ENCODE results near the gene PARVG. TPM values are rescaled to one million over a fixed set of nuclear protein-coding genes. Genes with fewer than 3 reads are reported as not detected.

PARVG gene
- total and polyA plus RNA-seq, 10 of the 15 experiments (the other 5 are each of a cell fraction or from before 2014, with no cell fraction given): 6.3 to 123 (median 71.9) TPM

- TF ChIP-seq USF1 (IDR thresholded peaks at IDR 0.05; ENCODE audit: borderline replicate concordance, extremely low read length, insufficient read depth, low read depth, low read length) (no peak), SKIL (IDR thresholded peaks at IDR 0.05; ENCODE audit: low read depth, poor library complexity, severe bottlenecking) (peak; percentile 84)
Measured at GRCh38 chr22:44154436-44154942, 26.2 kb upstream of the PARVG start (continued).

GRCh38 chr22:44155115-44155514 lies 25.6 kb upstream of the PARVG start:
- intact Hi-C loops (cut with micrococcal nuclease; ENCODE audit: unreplicated experiment): no loop called here
- no peak for TF ChIP-seq ETV6 (conservative IDR thresholded peaks at IDR 0.05 in 1 of 2, IDR thresholded peaks at IDR 0.05 in 1 of 2; ENCODE audit: borderline replicate concordance in 1 of 2, low read depth in 1 of 2)
- no peak for TF ChIP-seq CHD1 (IDR thresholded peaks at IDR 0.05; ENCODE audit: low read depth, low read length)
- no peak for TF ChIP-seq PAX5 (IDR thresholded peaks at IDR 0.05; ENCODE audit: borderline replicate concordance, low read depth, low read length)
- no peak for TF ChIP-seq ZBED1 (IDR thresholded peaks at IDR 0.05; ENCODE audit: borderline replicate concordance)
- no peak for TF ChIP-seq ZNF217 (IDR thresholded peaks at IDR 0.05)
- no peak for TF ChIP-seq FOXK2 (IDR thresholded peaks at IDR 0.05)
- TF ChIP-seq ZBTB4 (CRISPR knock-in tag; IDR thresholded peaks at IDR 0.05): no peak
- no peak for TF ChIP-seq ZBTB40 (IDR thresholded peaks at IDR 0.05; ENCODE audit: borderline replicate concordance)
- no peak for TF ChIP-seq SP1 (IDR thresholded peaks at IDR 0.05; ENCODE audit: low read depth, low read length)
- TF ChIP-seq CHD4 (IDR thresholded peaks at IDR 0.05): no peak

More at GRCh38 chr22:44155115-44155514, 25.6 kb upstream of the PARVG start:
- in situ Hi-C loops (cut with MboI): no loop called here
- CTCF ChIA-PET: no interaction called here
- SMC1A ChIA-PET (ENCODE audit: uncharacterized antibody, unreplicated experiment): no interaction called here
- no TSS peak for BruUV-seq (replicated peaks)
- ATAC-seq (no peak), DNase-seq (ENCODE audit: low read depth, low spot score) (no peak), FAIRE-seq (no peak)
- RAD21 ChIA-PET (ENCODE audit: unreplicated experiment): no interaction called here
- H3K27ac ChIP-seq (ENCODE audit: control insufficient read depth, insufficient read depth): no peak overlapping the region
- POLR2A ChIA-PET: no interaction called here
- H3K9me3 ChIP-seq (replicated peaks; ENCODE audit: control insufficient read depth, insufficient read depth, low read length): no peaks in the 10 kb centered on the region
- no peaks in the 10 kb centered on the region for H3K4me1 ChIP-seq (ENCODE audit: control insufficient read depth, insufficient read depth, low read length)
- no peak overlapping the region for H3K9ac ChIP-seq (ENCODE audit: control insufficient read depth, insufficient read depth, low read length)
- H4K20me1 ChIP-seq (ENCODE audit: control insufficient read depth, insufficient read depth): no peaks in the 10 kb centered on the region
- WGBS (ENCODE audit: insufficient coverage, insufficient replicate concordance, low lambda C conversion rate, missing lambda C conversion rate): 80% methylated on average over 14 of the region's 14 CpGs
- H3K4me2 ChIP-seq (ENCODE audit: control insufficient read depth, insufficient read depth): no peak overlapping the region
- no peaks in the 10 kb centered on the region for H3K79me2 ChIP-seq (ENCODE audit: control insufficient read depth, insufficient read depth, low read length)
- no peak overlapping the region for H3K4me3 ChIP-seq
- no peak overlapping the region for H2AFZ ChIP-seq (ENCODE audit: control insufficient read depth, low read depth, low read length)
- H3K36me3 ChIP-seq (ENCODE audit: control insufficient read depth in 2 of 2, insufficient read depth in 2 of 2, low read length in 1 of 2): peaks cover 5 to 11% of the 10 kb centered on the region in 2 experiments; a peak in 3 of 4 replicates
- no peaks in the 10 kb centered on the region for H3K27me3 ChIP-seq (replicated peaks in 1 of 2; ENCODE audit: control insufficient read depth in 2 of 2, insufficient read depth in 2 of 2, low read length in 1 of 2)

Data from GM12878 (cell line).